ENCODE data around the gene RFTN1.

Gene RFTN1

DNA sequence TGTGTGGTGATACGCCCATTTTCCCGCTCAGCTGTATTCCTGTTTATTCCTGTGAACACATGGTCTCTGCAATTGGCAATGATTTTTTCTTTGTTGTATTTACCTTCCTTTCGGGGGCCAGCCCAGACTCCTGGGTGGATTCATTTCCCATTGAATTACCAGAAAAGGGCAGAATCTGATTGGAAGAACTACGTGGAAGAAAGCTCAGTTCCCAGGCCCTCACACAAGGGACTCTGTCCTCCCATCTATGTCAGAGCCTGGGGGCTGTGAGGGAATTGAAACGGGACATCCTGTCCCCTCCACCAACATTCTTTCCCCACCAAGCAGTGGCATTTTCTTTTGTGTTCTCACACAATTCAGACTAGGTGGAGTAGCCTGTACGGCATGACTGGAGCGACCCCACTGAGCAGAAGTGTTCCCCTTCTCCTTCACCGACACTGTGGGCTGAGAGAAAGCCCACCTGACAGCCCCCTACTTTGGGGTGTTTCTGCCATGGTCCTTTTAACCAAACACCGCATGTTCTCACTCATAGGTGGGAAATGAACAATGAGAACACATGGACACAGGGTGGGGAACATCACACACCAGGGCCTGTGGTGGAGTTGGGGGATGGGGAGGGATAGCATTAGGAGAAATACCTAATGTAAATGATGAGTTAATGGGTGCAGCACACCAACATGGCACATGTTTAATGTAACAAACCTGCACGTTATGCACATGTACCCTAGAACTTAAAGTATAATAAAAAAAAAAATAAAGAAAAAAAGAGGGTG is 32.1 kb upstream of the RFTN1 start:
- H3K27ac Mint-ChIP-seq: peak overlapping the region; percentile 55 to 61
- peak overlapping the region; percentile 21 to 34 for H3K4me3 Mint-ChIP-seq
- H3K27me3 Mint-ChIP-seq: no peaks in the 10 kb centered on the region
- H3K4me1 Mint-ChIP-seq (ENCODE audit: low read depth in 2 of 2): peaks cover 13 to 22% of the 10 kb centered on the region in 2 donors
- no peaks in the 10 kb centered on the region for H3K9me3 Mint-ChIP-seq
- H3K36me3 Mint-ChIP-seq (ENCODE audit: insufficient read depth): no peaks in the 10 kb centered on the region
- ATAC-seq (replicated peaks) (no peak), DNase-seq (no peak)

DNA sequence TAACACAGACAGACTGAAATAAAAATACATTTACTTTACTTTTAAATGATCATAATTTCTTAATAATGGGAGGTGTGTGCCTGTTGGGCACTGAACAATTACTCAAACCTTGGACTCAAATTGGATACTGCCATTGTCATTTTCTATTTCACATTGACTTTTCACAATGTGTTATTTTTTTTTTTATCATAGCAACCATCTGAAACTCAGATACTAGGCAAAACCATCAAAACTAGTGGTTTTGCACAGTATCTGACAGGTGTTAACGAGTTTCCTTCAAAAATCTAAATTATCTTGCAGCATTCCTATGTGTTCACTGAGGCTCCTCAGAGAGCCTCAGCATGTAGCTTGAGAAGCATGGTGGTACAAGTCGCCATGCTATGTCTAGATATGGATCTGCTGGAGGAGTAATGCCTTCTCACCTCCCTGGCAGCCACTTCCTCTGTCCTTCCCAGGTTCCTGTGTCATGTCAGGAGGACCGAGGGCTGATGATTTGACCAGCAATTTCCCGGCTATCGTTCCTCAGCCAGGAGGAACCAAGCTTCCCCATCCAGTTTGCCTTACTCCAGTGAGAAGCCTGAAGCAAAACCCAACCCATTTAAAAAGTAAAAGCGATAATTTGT is 29.9 kb upstream of the RFTN1 start:
- H3K9me3 Mint-ChIP-seq: no peaks in the 10 kb centered on the region
- ATAC-seq (replicated peaks) (no peak), DNase-seq (no peak)
- peaks cover 13 to 22% of the 10 kb centered on the region in 2 donors for H3K4me1 Mint-ChIP-seq (ENCODE audit: low read depth in 2 of 2)
- peaks cover 6 to 9% of the 10 kb centered on the region in 2 donors for H3K27me3 Mint-ChIP-seq
- H3K36me3 Mint-ChIP-seq (ENCODE audit: insufficient read depth): no peaks in the 10 kb centered on the region
- H3K27ac Mint-ChIP-seq: no peak overlapping the region
- H3K4me3 Mint-ChIP-seq: no peak overlapping the region

- Mint-ChIP-seq H3K4me1 (ENCODE audit: low read depth in 2 of 2) (peaks cover 2% of the 10 kb centered on the region in 2 donors), H3K4me3 (no peak overlapping the region), H3K9me3 (no peaks in the 10 kb centered on the region), H3K27ac (no peak overlapping the region), H3K27me3 (peaks cover 18 to 29% of the 10 kb centered on the region in 2 donors), H3K36me3 (ENCODE audit: insufficient read depth) (peaks cover 3% of the 10 kb centered on the region)
- DNase-seq: no peak
- no peak for ATAC-seq (replicated peaks)
Observed at GRCh38 chr3:16538507-16538906, 25.0 kb upstream of the RFTN1 start.

DNA sequence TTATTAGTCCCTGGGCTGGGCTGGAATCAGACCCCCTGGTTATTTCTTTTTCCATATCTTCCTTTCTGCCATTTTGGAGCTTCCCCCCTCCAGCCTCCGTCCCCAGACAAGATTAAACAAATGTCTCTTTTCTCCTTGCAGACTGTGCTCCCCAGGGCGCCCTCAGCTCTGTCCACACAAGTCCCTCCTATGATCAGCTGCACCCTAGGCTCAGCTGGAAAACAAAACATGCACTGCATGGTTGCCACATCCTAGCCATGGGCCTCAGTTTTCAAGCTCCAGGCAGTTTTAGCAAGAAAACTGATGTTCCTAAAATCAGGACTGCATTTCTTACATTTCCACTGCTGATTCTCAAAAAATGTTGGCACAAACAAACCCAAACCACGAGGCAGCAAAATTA is 23.5 kb upstream of the RFTN1 start:
- Mint-ChIP-seq H3K4me1 (ENCODE audit: low read depth in 2 of 2) (no peaks in the 10 kb centered on the region), H3K36me3 (ENCODE audit: insufficient read depth) (peaks cover 3% of the 10 kb centered on the region), H3K27ac (no peak overlapping the region), H3K27me3 (peaks cover 18 to 29% of the 10 kb centered on the region in 2 donors), H3K4me3 (no peak overlapping the region), H3K9me3 (no peaks in the 10 kb centered on the region)
- ATAC-seq (replicated peaks): no peak
- no peak for DNase-seq

- no peak for DNase-seq
- Mint-ChIP-seq H3K27me3 (peaks cover 18 to 36% of the 10 kb centered on the region in 2 donors), H3K9me3 (no peaks in the 10 kb centered on the region), H3K4me3 (no peak overlapping the region), H3K27ac (no peak overlapping the region), H3K36me3 (ENCODE audit: insufficient read depth) (peaks cover 3% of the 10 kb centered on the region), H3K4me1 (ENCODE audit: low read depth in 2 of 2) (no peaks in the 10 kb centered on the region)
- no peak for ATAC-seq (replicated peaks)
Observed at GRCh38 chr3:16536344-16536663, 22.8 kb upstream of the RFTN1 start.

- Mint-ChIP-seq H3K27ac (no peak overlapping the region), H3K27me3 (peaks cover 18 to 47% of the 10 kb centered on the region in 2 donors), H3K4me3 (no peak overlapping the region), H3K9me3 (no peaks in the 10 kb centered on the region), H3K4me1 (ENCODE audit: low read depth in 2 of 2) (no peaks in the 10 kb centered on the region), H3K36me3 (ENCODE audit: insufficient read depth) (peaks cover 3% of the 10 kb centered on the region)
- ATAC-seq (replicated peaks) (no peak), DNase-seq (no peak)
Observed at GRCh38 chr3:16534640-16535262, 21.3 kb upstream of the RFTN1 start.

DNA sequence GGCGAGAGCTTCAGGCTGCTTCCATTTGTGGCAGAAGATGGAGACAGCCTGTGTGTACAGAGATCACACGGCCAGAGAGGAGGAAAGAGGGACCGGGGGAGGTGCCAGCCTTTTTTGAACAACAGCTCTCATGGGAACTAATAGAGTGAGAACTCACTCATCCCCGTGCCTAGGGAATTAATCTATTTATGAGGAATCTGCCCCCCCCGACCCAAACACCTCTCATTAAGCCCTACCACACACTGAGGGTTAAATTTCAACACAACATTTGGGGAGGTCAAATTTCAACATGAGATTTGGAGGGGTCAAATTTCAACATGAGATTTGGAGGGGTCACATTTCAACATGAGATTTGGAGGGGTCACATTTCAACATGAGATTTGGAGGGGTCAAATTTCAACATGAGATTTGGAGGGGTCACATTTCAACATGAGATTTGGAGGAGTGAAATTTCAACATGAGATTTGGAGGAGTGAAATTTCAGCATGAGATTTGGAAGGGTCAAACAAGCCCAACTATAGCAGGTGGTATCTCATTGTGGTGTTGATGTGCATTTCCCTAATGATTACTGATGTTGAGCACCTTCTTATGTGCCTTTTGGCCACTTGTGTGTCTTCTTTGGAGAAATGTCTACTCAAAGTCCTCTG is 20.6 kb upstream of the RFTN1 start:
- H3K36me3 Mint-ChIP-seq (ENCODE audit: insufficient read depth): peaks cover 3% of the 10 kb centered on the region
- no peak overlapping the region for H3K4me3 Mint-ChIP-seq
- no peaks in the 10 kb centered on the region for H3K4me1 Mint-ChIP-seq (ENCODE audit: low read depth in 2 of 2)
- no peaks in the 10 kb centered on the region for H3K9me3 Mint-ChIP-seq
- ATAC-seq (replicated peaks) (no peak), DNase-seq (no peak)
- peaks cover 18 to 45% of the 10 kb centered on the region in 2 donors for H3K27me3 Mint-ChIP-seq
- no peak overlapping the region for H3K27ac Mint-ChIP-seq

GRCh38 chr3:16529264-16529663 is 15.8 kb upstream of the RFTN1 start:
- no peak overlapping the region for H3K4me3 Mint-ChIP-seq
- peak; percentile 56 for ATAC-seq (replicated peaks)
- no peaks in the 10 kb centered on the region for H3K36me3 Mint-ChIP-seq (ENCODE audit: insufficient read depth)
- H3K9me3 Mint-ChIP-seq: peaks cover 0 to 2% of the 10 kb centered on the region in 2 donors
- peaks cover 0 to 18% of the 10 kb centered on the region in 2 donors for H3K27me3 Mint-ChIP-seq
- peaks cover 0 to 9% of the 10 kb centered on the region in 2 donors for H3K4me1 Mint-ChIP-seq (ENCODE audit: low read depth in 2 of 2)
- DNase-seq: no peak
- H3K27ac Mint-ChIP-seq: no peak overlapping the region

- Mint-ChIP-seq H3K36me3 (ENCODE audit: insufficient read depth) (no peaks in the 10 kb centered on the region), H3K4me1 (ENCODE audit: low read depth in 2 of 2) (peaks cover 0 to 9% of the 10 kb centered on the region in 2 donors), H3K27ac (no peak overlapping the region), H3K9me3 (peaks cover 0 to 2% of the 10 kb centered on the region in 2 donors), H3K4me3 (no peak overlapping the region), H3K27me3 (peaks cover 0 to 18% of the 10 kb centered on the region in 2 donors)
- ATAC-seq (replicated peaks) (no peak), DNase-seq (no peak)
Observed at GRCh38 chr3:16528581-16528993, 15.1 kb upstream of the RFTN1 start.

DNA sequence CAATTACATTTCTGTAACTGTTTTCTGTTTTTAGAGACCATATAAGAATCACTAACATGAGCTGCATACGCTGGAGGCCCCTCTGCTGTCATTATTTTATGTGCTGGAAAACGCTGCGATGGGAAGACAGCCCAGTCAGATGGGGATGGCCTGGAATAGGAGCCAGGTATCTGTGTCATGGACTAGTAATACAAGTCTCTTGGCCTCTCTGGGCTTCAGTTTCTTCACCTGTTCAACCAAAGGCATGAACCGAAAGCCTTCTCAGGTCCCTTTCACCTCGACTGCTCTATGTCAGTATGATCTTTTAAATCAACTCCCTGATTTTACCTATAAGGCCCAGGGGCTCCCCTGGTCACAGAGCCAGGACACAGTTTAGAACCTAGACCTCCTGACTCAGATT is 14.6 kb upstream of the RFTN1 start:
- H3K27ac Mint-ChIP-seq: no peak overlapping the region
- peaks cover 0 to 9% of the 10 kb centered on the region in 2 donors for H3K4me1 Mint-ChIP-seq (ENCODE audit: low read depth in 2 of 2)
- peaks cover 0 to 18% of the 10 kb centered on the region in 2 donors for H3K27me3 Mint-ChIP-seq
- H3K9me3 Mint-ChIP-seq: peaks cover 0 to 2% of the 10 kb centered on the region in 2 donors
- H3K36me3 Mint-ChIP-seq (ENCODE audit: insufficient read depth): no peaks in the 10 kb centered on the region
- ATAC-seq (replicated peaks): no peak
- no peak for DNase-seq
- no peak overlapping the region for H3K4me3 Mint-ChIP-seq

GRCh38 chr3:16524196-16524595 is 10.7 kb upstream of the RFTN1 start:
- peaks cover 0 to 2% of the 10 kb centered on the region in 2 donors for H3K9me3 Mint-ChIP-seq
- no peaks in the 10 kb centered on the region for H3K36me3 Mint-ChIP-seq (ENCODE audit: insufficient read depth)
- H3K4me3 Mint-ChIP-seq: no peak overlapping the region
- no peak overlapping the region for H3K27ac Mint-ChIP-seq
- DNase-seq: no peak
- peaks cover 5 to 33% of the 10 kb centered on the region in 2 donors for H3K4me1 Mint-ChIP-seq (ENCODE audit: low read depth in 2 of 2)
- no peak for ATAC-seq (replicated peaks)
- no peaks in the 10 kb centered on the region for H3K27me3 Mint-ChIP-seq

DNA sequence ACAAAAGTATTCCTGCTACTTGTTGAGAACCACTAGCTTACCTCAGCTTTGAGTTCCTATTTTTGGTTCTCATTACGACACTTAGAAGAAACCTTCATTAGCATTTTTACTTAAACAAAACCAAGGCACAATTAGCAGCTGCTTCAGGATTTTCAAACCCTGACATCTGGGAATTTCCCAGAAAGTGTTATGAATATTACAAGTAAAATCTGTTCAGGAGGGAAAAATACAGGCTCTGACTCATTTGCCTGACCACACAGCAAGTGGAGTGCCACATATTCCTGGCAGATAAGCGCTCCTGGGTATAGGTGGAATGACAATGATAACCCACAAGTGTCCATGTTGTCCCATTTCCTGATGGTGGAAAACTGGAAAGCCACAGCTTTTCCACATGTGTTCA is 10.3 kb upstream of the RFTN1 start:
- no peak for DNase-seq

GRCh38 chr3:16522834-16523233 is 9.3 kb upstream of the RFTN1 start:
- Mint-ChIP-seq H3K9me3 (peaks cover 0 to 2% of the 10 kb centered on the region in 2 donors), H3K27me3 (no peaks in the 10 kb centered on the region), H3K4me3 (no peak overlapping the region), H3K27ac (peak overlapping the region; percentile 2 to 84), H3K36me3 (ENCODE audit: insufficient read depth) (no peaks in the 10 kb centered on the region), H3K4me1 (ENCODE audit: low read depth in 2 of 2) (peaks cover 5 to 42% of the 10 kb centered on the region in 2 donors)
- peak; percentile 41 for ATAC-seq (replicated peaks)
- DNase-seq: no peak

More for the DNA sequence above, 10.3 kb upstream of the RFTN1 start:
- H3K27me3 Mint-ChIP-seq: no peaks in the 10 kb centered on the region
- no peak overlapping the region for H3K4me3 Mint-ChIP-seq
- H3K27ac Mint-ChIP-seq: no peak overlapping the region
- peaks cover 5 to 37% of the 10 kb centered on the region in 2 donors for H3K4me1 Mint-ChIP-seq (ENCODE audit: low read depth in 2 of 2)
- H3K36me3 Mint-ChIP-seq (ENCODE audit: insufficient read depth): no peaks in the 10 kb centered on the region
- ATAC-seq (replicated peaks): no peak
- H3K9me3 Mint-ChIP-seq: peaks cover 0 to 2% of the 10 kb centered on the region in 2 donors
